ENCODE results near the gene IFTAP. TPM values are rescaled to one million over a fixed set of nuclear protein-coding genes. Genes with fewer than 3 reads are reported as not detected.

Gene IFTAP
- polyA plus RNA-seq, 1 experiment = 9.3 TPM

- no peak for TF ChIP-seq CTCF (IDR thresholded peaks at IDR 0.05; ENCODE audit: insufficient read depth, low read depth, low read length)
- ChIA-PET POLR2A (no interaction called here), CTCF (no interaction called here)
- no peaks in the 10 kb centered on the region for H3K27me3 ChIP-seq (ENCODE audit: control insufficient read depth, insufficient read depth, low read length)
- no peaks in the 10 kb centered on the region for H3K36me3 ChIP-seq (ENCODE audit: control insufficient read depth, insufficient read depth, low read length)
- H3K4me3 ChIP-seq (ENCODE audit: low read depth, low read length) = no peak overlapping the region
- DNase-seq (ENCODE audit: low read depth) = no peak
Measured at GRCh38 chr11:36596880-36597279, 2.6 kb downstream of the IFTAP start.

- H3K27me3 ChIP-seq (ENCODE audit: control insufficient read depth, insufficient read depth, low read length) = no peaks in the 10 kb centered on the region
- ChIA-PET CTCF (no interaction called here), POLR2A (no interaction called here)
- H3K4me3 ChIP-seq (ENCODE audit: low read depth, low read length) = no peak within 1 kb of the TSS
- TF ChIP-seq CTCF (IDR thresholded peaks at IDR 0.05; ENCODE audit: insufficient read depth, low read depth, low read length) = no peak
- DNase-seq (ENCODE audit: low read depth) = no peak
- no peaks in the 10 kb centered on the region for H3K36me3 ChIP-seq (ENCODE audit: control insufficient read depth, insufficient read depth, low read length)
Measured at GRCh38 chr11:36598051-36598450, 3.7 kb downstream of the IFTAP start, which contains the start of gene RAG2. TSS of gene RAG2 (minus strand) at chr11:36598236. CDS start at chr11:36594168, 4,068 bp downstream.

GRCh38 chr11:36600180-36600579 is 5.9 kb downstream of the IFTAP start:
- DNase-seq (ENCODE audit: low read depth) = no peak
- ChIA-PET POLR2A (no interaction called here), CTCF (no interaction called here)
- H3K4me3 ChIP-seq (ENCODE audit: low read depth, low read length) = no peak overlapping the region
- H3K27me3 ChIP-seq (ENCODE audit: control insufficient read depth, insufficient read depth, low read length) = no peaks in the 10 kb centered on the region
- TF ChIP-seq CTCF (IDR thresholded peaks at IDR 0.05; ENCODE audit: insufficient read depth, low read depth, low read length) = no peak
- H3K36me3 ChIP-seq (ENCODE audit: control insufficient read depth, insufficient read depth, low read length) = no peaks in the 10 kb centered on the region

GRCh38 chr11:36601155-36601554 is 6.9 kb downstream of the IFTAP start:
- TF ChIP-seq CTCF (IDR thresholded peaks at IDR 0.05; ENCODE audit: insufficient read depth, low read depth, low read length) = no peak
- POLR2A ChIA-PET = no interaction called here
- CTCF ChIA-PET = no interaction called here
- no peak overlapping the region for H3K4me3 ChIP-seq (ENCODE audit: low read depth, low read length)
- H3K27me3 ChIP-seq (ENCODE audit: control insufficient read depth, insufficient read depth, low read length) = no peaks in the 10 kb centered on the region
- H3K36me3 ChIP-seq (ENCODE audit: control insufficient read depth, insufficient read depth, low read length) = no peaks in the 10 kb centered on the region
- no peak for DNase-seq (ENCODE audit: low read depth)

GRCh38 chr11:36602135-36602534 is 7.8 kb downstream of the IFTAP start:
- no peak for TF ChIP-seq CTCF (IDR thresholded peaks at IDR 0.05; ENCODE audit: insufficient read depth, low read depth, low read length)
- ChIA-PET CTCF (no interaction called here), POLR2A (no interaction called here)
- no peaks in the 10 kb centered on the region for H3K36me3 ChIP-seq (ENCODE audit: control insufficient read depth, insufficient read depth, low read length)
- H3K27me3 ChIP-seq (ENCODE audit: control insufficient read depth, insufficient read depth, low read length) = no peaks in the 10 kb centered on the region
- no peak for DNase-seq (ENCODE audit: low read depth)
- no peak overlapping the region for H3K4me3 ChIP-seq (ENCODE audit: low read depth, low read length)
